Esophagus squamous epithelium (tissue), 4 donors: ENCODE results near the gene DNAJC17.

Experiments
- CTCF ChIP-seq, 6 experiments: fragments of 450-650 bp in 4 of 6; fragments of 200-600 bp in 2 of 6; sonication (generic) in 2 of 6; IDR thresholded peaks; one replicate each; pipeline ENCODE4 v1.5.1; 2016 to 2019; ENCODE audit warnings: antibody characterized with exemption in 6 of 6, mild to moderate bottlenecking in 4 of 6, moderate library complexity in 4 of 6
- POLR2A ChIP-seq, 4 donors: fragments of 450-650 bp; IDR thresholded peaks; one replicate each; pipeline ENCODE4 v1.6.1; 2017; ENCODE audit warnings: antibody characterized with exemption in 4 of 4, mild to moderate bottlenecking in 4 of 4, moderate library complexity in 3 of 4

GRCh38 chr15:40721701-40722100 is 85.6 kb downstream of the DNAJC17 start:
- TF ChIP-seq POLR2A (IDR thresholded peaks at IDR 0.05) (no peak), CTCF (IDR thresholded peaks at IDR 0.05) (no peak)
